Measurements from ENCODE around the gene NAP1L1. TPM values are rescaled to one million over a fixed set of nuclear protein-coding genes. Genes with fewer than 3 reads are reported as not detected.

The NAP1L1 gene
- total RNA-seq, 4 donors from 2014 or later = 389 to 540 (median 445) TPM

DNA sequence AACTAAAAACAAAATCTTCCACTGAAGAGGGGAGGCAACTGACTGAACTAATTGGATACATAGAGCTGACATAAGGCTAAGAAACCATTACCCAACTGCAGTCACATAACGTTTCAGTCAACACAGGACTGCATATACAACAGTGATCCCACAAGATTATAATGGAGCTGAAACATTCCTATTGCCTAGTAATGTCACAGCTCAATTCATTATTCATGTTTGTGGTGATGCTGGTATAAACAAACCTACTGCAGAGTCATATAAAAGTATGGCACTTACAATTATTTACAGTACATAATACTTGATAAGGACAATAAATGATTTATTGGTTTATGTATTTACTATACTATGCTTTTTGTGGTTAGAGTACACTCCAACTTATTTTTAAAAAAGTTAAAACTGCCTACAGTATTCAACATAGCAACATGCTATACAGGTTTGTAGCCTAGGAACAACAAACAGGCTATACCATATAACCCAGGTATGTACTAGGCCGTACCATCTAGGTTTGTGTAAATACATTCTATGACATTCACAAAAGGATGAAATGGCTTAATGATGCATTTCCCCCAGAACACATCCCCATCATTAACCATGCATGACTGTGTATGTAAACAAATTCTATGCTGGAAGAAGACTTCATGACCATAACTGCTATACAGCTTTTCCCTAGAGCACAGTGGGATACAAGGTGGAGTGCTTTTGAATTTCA lies 4.3 kb downstream of the NAP1L1 start:
- peaks cover 0 to 15% (median 12%) of the 10 kb centered on the region in 4 donors for H3K9me3 ChIP-seq
- intact Hi-C loops (cut with DNase I) = loop anchor here (10.0 kb wide), 1 partner anchor 175 kb away; no protein-coding TSS in a partner anchor
- DNase-seq (ENCODE audit: extremely low spot score) = no peak
- H3K36me3 ChIP-seq = no peaks in the 10 kb centered on the region
- 90% methylated on average over 2 of the region's 2 CpGs for WGBS
- H3K27ac ChIP-seq (replicated peaks in 1 of 4) = no peak overlapping the region
- peaks cover 11 to 49% (median 41%) of the 10 kb centered on the region in 4 donors for H3K4me1 ChIP-seq
- H3K27me3 ChIP-seq = no peaks in the 10 kb centered on the region
- no peak for TF ChIP-seq POLR2A (IDR thresholded peaks at IDR 0.05; ENCODE audit: low read depth)
- TF ChIP-seq EP300 (IDR thresholded peaks at IDR 0.05) = no peak
- H3K4me3 ChIP-seq = no peak overlapping the region

DNA sequence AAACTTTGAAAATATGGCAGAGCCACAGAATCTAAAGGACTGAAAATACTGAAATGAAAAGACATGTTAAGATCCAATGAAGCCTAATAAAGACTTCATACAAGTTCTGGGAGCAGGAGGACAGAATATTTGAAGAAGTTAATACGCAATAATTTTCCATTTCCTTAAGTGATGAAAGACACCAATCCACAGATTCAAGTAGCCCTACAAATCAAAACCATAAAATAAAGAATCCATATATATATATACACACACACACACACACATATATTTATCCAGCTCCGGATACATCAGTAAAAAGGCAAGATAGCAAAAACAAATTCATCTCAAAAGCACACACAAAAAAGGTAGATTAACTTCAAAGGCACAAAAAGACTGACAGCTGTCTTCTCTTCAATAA lies 5.7 kb downstream of the NAP1L1 start:
- H3K4me1 ChIP-seq = peaks cover 12 to 57% (median 50%) of the 10 kb centered on the region in 4 donors
- no peak for DNase-seq (ENCODE audit: extremely low spot score)
- TF ChIP-seq POLR2AphosphoS5 (IDR thresholded peaks at IDR 0.05) (no peak), EP300 (IDR thresholded peaks at IDR 0.05) (no peak), POLR2A (IDR thresholded peaks at IDR 0.05; ENCODE audit: low read depth) (no peak)
- TF ChIP-seq, protein P1, sequence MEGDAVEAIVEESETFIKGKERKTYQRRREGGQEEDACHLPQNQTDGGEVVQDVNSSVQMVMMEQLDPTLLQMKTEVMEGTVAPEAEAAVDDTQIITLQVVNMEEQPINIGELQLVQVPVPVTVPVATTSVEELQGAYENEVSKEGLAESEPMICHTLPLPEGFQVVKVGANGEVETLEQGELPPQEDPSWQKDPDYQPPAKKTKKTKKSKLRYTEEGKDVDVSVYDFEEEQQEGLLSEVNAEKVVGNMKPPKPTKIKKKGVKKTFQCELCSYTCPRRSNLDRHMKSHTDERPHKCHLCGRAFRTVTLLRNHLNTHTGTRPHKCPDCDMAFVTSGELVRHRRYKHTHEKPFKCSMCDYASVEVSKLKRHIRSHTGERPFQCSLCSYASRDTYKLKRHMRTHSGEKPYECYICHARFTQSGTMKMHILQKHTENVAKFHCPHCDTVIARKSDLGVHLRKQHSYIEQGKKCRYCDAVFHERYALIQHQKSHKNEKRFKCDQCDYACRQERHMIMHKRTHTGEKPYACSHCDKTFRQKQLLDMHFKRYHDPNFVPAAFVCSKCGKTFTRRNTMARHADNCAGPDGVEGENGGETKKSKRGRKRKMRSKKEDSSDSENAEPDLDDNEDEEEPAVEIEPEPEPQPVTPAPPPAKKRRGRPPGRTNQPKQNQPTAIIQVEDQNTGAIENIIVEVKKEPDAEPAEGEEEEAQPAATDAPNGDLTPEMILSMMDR (IDR thresholded peaks at IDR 0.05) = no peak
- H3K27me3 ChIP-seq = no peaks in the 10 kb centered on the region
- H3K4me3 ChIP-seq = no peak overlapping the region
- H3K9me3 ChIP-seq = peaks cover 0 to 15% (median 12%) of the 10 kb centered on the region in 4 donors
- intact Hi-C loops (cut with DNase I) = no loop called here
- 97% methylated on average over 2 of the region's 2 CpGs for WGBS
- no peaks in the 10 kb centered on the region for H3K36me3 ChIP-seq
- H3K27ac ChIP-seq (replicated peaks in 1 of 4) = no peak overlapping the region

DNA sequence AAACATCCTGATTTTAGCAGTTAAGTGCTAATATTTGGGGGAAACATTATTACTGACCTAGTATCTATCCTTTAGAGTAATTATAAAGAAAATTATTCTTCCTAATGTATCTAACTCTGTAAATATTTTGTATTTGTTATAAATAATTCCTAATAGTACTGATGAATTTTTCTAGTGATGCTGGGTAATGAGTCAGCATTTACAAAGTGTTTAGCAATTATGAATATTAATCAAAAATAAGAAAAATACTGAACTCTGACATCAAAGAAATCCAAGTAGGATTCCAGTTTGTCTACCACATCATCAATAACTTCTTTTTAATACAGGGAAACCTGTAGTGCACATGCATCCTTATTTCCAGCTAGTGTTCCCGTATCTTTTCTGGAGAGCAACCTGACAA lies 9.0 kb downstream of the NAP1L1 start:
- H3K4me3 ChIP-seq = no peak overlapping the region
- TF ChIP-seq POLR2AphosphoS5 (IDR thresholded peaks at IDR 0.05) (no peak), POLR2A (IDR thresholded peaks at IDR 0.05; ENCODE audit: low read depth) (no peak), EP300 (IDR thresholded peaks at IDR 0.05) (no peak)
- TF ChIP-seq, protein P1 (IDR thresholded peaks at IDR 0.05) = no peak
- peaks cover 0 to 15% (median 12%) of the 10 kb centered on the region in 4 donors for H3K9me3 ChIP-seq
- no peaks in the 10 kb centered on the region for H3K27me3 ChIP-seq
- H3K36me3 ChIP-seq = peaks cover 0 to under 1% (median 0%) of the 10 kb centered on the region in 4 donors
- 88% methylated on average over 1 of the region's 1 CpG for WGBS
- peaks cover 9 to 47% (median 31%) of the 10 kb centered on the region in 4 donors for H3K4me1 ChIP-seq
- no peak overlapping the region for H3K27ac ChIP-seq (replicated peaks in 1 of 4)
- intact Hi-C loops (cut with DNase I) = no loop called here
- DNase-seq (ENCODE audit: extremely low spot score) = no peak

DNA sequence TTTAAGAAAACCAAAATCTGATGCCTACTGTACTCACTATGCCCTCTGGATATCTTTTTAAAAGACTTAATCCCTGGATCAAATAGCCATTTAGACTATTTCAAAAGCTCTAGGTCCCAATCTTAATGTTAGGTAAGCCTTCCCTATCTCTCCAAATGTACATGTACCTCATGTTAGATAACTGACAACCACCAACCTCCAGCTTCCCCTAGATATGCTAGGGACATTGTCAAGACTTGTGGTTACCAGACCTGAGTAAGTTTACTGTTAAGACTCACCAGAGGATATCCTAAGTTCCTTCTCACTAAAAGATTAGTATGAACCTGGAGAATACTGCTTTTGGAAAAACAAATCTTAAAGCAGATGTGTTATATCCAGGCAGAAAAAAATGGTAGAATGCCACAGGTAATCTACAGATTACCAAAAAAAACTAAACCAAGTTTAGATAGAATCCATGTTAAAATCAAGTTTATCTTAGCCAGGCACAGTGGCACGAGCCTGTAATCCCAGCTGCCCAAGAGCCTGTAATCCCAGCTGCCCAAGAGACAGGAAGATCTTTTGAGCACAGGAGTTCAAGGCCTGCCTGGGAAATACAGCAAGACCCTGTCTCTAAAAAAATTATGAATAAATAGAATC lies 9.7 kb downstream of the NAP1L1 start:
- no peak for DNase-seq (ENCODE audit: extremely low spot score)
- TF ChIP-seq, protein P1 (IDR thresholded peaks at IDR 0.05) = no peak
- TF ChIP-seq POLR2AphosphoS5 (IDR thresholded peaks at IDR 0.05) (no peak), POLR2A (IDR thresholded peaks at IDR 0.05; ENCODE audit: low read depth) (no peak), EP300 (IDR thresholded peaks at IDR 0.05) (no peak)
- Histone ChIP-seq H3K27me3 (no peaks in the 10 kb centered on the region), H3K27ac (replicated peaks in 1 of 4) (no peak overlapping the region), H3K36me3 (peaks cover 0 to 6% (median 0%) of the 10 kb centered on the region in 4 donors), H3K4me1 (peaks cover 9 to 48% (median 34%) of the 10 kb centered on the region in 4 donors), H3K4me3 (no peak overlapping the region), H3K9me3 (peaks cover 0 to 15% (median 12%) of the 10 kb centered on the region in 4 donors)
- intact Hi-C loops (cut with DNase I) = no loop called here
- WGBS = 82% methylated on average over 1 of the region's 1 CpG

DNA sequence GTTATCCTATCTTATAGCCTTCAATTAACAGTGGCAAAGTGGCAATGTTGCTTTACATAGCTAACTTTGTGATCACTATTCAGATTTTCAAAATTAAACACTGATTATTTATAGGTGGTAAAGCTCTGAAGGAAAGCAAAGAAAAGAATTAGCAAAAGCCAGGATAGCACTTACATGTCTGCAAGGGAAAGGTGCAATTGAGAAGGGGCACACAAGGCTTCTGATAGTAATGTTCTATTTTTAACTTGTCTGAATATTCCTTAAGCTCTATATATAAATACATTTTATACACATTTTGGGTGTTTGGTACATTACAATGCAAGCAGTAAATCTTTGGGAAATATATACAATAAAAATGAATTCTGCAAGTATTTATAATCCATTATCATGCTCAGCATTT lies 10.9 kb downstream of the NAP1L1 start:
- intact Hi-C loops (cut with DNase I) = no loop called here

More for the DNA sequence above, 10.9 kb downstream of the NAP1L1 start:
- TF ChIP-seq POLR2AphosphoS5 (IDR thresholded peaks at IDR 0.05) (no peak), POLR2A (IDR thresholded peaks at IDR 0.05; ENCODE audit: low read depth) (no peak), EP300 (IDR thresholded peaks at IDR 0.05) (no peak)
- TF ChIP-seq, protein P1 (IDR thresholded peaks at IDR 0.05) = no peak
- Histone ChIP-seq H3K4me3 (no peak overlapping the region), H3K27ac (replicated peaks in 1 of 4) (no peak overlapping the region), H3K4me1 (peaks cover 9 to 58% (median 37%) of the 10 kb centered on the region in 4 donors), H3K36me3 (peaks cover 0 to 6% (median 0%) of the 10 kb centered on the region in 4 donors), H3K27me3 (no peaks in the 10 kb centered on the region), H3K9me3 (peaks cover 0 to 7% (median 3%) of the 10 kb centered on the region in 4 donors)
- no peak for DNase-seq (ENCODE audit: extremely low spot score)

Data from esophagus muscularis mucosa (tissue), 4 donors.